Measurements from ENCODE around the gene MAST1. TPM values are rescaled to one million over a fixed set of nuclear protein-coding genes. Genes with fewer than 3 reads are reported as not detected.
"Not testable (repeated sequence)": the region's sequence is repeated elsewhere in the genome, so short reads cannot be mapped to it uniquely, and the experiment has no call there.

MAST1 gene
- total and polyA plus RNA-seq, 3 donors from 2014 or later = 8.5 to 11.7 (median 9.0) TPM

DNA sequence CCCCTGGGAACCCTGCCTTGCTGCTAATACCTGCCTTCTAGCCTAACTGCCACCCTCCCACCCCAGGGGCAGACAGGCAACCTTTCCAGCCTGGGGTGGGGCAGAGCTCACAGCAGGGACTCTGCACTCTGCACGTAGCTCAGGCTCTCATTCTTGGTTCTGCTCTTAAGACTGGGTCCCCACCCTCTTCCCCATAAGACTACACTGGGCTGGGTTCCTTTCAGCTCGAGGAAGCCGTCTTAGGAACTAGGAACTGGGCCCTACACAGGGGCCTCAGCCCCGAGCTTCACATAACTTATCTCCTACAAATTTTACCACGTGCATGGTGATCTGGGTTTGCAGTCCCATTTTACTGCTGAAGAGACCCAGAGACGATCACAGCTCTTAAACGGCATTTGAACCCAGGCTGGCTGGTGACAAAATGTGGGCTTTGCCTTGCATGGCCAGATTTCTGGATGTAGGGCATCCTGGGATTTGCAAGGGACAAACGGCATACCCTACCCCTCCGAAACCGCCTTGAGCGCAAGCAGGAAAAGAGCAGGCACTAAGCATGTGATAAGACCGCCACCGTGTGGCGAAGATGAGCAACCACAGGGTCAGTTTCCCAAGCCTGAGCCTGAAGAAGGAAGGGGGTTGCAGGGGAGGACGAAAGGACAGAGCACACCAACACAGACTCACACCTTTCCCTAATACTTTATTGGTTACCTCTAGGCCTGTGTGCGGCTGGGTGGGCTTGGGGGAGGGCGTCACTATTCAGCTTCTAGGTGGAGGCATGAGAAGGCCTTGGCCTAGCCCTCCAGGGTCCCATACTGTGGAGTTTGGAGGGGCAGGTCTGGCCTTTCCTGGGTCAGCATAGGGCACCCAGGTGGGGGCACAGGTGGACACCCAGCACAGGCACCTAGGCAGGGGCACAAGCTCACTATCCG is 41.9 kb upstream of the MAST1 start:
- 3 to 10% methylated on average over 15 to 18 of the region's 18 CpGs for WGBS, 2 donors
- peaks cover 17% of the 10 kb centered on the region for H3K4me1 ChIP-seq
- H3K27ac ChIP-seq = peak overlapping the region in 1 of 2 donors; percentile 59
- TF ChIP-seq, protein P1, sequence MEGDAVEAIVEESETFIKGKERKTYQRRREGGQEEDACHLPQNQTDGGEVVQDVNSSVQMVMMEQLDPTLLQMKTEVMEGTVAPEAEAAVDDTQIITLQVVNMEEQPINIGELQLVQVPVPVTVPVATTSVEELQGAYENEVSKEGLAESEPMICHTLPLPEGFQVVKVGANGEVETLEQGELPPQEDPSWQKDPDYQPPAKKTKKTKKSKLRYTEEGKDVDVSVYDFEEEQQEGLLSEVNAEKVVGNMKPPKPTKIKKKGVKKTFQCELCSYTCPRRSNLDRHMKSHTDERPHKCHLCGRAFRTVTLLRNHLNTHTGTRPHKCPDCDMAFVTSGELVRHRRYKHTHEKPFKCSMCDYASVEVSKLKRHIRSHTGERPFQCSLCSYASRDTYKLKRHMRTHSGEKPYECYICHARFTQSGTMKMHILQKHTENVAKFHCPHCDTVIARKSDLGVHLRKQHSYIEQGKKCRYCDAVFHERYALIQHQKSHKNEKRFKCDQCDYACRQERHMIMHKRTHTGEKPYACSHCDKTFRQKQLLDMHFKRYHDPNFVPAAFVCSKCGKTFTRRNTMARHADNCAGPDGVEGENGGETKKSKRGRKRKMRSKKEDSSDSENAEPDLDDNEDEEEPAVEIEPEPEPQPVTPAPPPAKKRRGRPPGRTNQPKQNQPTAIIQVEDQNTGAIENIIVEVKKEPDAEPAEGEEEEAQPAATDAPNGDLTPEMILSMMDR (IDR thresholded peaks at IDR 0.05) = peak; percentile 89 to 97 (median 94)
- no peak for TF ChIP-seq POLR2A (IDR thresholded peaks at IDR 0.05)
- H3K27me3 ChIP-seq = no peaks in the 10 kb centered on the region
- no peaks in the 10 kb centered on the region for H3K9me3 ChIP-seq
- no peak overlapping the region for H3K4me3 ChIP-seq
- no peaks in the 10 kb centered on the region for H3K36me3 ChIP-seq (ENCODE audit: low read depth, missing control alignments)
- intact Hi-C loops (cut with DNase I; ENCODE audit: low total_unique reads) = loop anchor here (10.0 kb wide), 1 partner anchor 62 kb away; the partner anchor contains the start of genes GET3 and TRIR
- peak; percentile 86 for DNase-seq

DNA sequence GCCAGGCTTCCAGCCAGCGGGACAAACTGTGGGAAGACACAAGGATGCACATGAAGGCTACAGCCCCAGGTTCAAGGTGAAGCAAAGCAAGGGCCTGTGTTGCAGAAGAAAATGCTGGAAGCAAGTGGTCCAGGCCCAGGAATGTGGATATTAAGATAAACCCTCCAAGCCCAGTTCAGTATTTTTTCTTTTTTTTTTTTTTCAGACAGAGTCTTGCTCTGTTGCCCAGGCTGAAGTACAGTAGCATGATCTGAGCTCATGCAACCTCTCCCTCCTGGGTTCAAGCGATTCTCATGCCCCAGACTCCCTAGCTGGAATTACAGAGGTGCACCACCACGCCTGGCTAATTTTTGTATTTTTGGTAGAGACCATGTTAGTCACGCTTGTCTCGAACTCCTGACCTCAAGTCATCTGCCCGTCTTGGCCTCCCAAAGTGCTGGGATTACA is 41.2 kb upstream of the MAST1 start:
- DNase-seq = no peak
- no peaks in the 10 kb centered on the region for H3K36me3 ChIP-seq (ENCODE audit: low read depth, missing control alignments)
- WGBS, 2 donors = 82 to 88% methylated on average over 6 of the region's 6 CpGs
- no peak overlapping the region for H3K27ac ChIP-seq
- no peak overlapping the region for H3K4me3 ChIP-seq
- no peaks in the 10 kb centered on the region for H3K9me3 ChIP-seq
- intact Hi-C loops (cut with DNase I; ENCODE audit: low total_unique reads) = loop anchor here (10.0 kb wide), 1 partner anchor 62 kb away; the partner anchor contains the start of genes GET3 and TRIR
- no peak for TF ChIP-seq POLR2A (IDR thresholded peaks at IDR 0.05)
- TF ChIP-seq, protein P1 (IDR thresholded peaks at IDR 0.05) = no peak
- H3K27me3 ChIP-seq = no peaks in the 10 kb centered on the region
- peaks cover 20% of the 10 kb centered on the region for H3K4me1 ChIP-seq

DNA sequence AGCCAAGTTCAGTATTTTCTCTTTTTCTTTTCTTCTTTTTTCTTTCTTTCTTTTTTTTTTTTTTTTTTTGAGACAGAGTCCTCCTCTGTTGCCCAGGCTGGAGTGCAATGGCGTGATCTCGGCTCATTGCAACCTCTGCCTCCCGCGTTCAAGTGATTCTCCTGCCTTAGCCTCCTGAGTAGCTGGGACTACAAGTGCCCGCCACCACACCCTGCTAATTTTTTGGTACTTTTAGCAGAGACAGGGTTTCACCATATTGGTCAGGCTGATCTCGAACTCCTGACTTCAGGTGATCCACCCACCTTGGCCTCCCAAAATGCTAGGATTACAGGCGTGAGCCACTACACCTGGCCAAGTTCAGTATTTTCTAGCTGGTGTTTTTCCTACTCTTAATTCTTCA is 40.7 kb upstream of the MAST1 start:
- H3K27ac ChIP-seq; DNase-seq; H3K9me3 ChIP-seq; H3K27me3 ChIP-seq; H3K4me3 ChIP-seq; H3K36me3 ChIP-seq (ENCODE audit: low read depth, missing control alignments): not testable (repeated sequence)
- intact Hi-C loops (cut with DNase I; ENCODE audit: low total_unique reads) = loop anchor here (10.0 kb wide), 1 partner anchor 63 kb away; the partner anchor contains the start of genes GET3 and TRIR
- H3K4me1 ChIP-seq = peaks cover 24% of the 10 kb centered on the region
- 94 to 96% methylated on average over 7 of the region's 7 CpGs for WGBS, 2 donors

DNA sequence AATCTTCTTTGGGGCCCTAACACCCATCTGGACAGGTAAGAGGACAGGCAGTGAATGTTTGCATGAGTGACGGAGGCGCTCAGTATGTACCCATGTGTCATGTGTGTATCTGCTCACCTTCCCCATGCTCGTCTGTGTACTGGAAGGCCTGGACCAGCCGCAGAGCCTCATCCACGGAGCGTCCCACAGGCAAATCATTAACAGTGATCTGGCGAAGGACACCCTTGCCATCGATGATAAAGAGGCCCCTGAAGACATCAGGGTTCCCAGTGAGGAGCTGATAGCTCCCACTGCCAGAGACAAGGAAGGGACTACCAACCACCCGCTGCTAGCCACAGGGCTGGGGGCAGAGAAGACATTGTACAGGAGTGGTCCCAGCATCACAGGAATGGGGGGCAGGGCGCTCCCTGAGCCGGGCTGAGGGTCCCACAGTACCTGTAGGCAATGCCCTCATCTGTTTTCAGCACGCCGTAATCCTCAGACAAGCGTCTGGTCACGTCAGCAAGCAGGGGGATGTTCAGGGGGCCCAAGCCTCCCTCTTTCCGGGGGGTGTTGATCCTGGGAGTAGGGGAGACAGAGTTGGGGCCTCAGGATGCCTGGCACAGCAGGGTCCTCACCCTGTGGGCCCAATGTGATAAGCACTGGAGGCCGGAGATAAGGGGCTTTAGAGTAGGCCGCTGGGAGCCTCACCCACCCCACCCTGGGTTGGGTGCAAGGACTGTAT is 38.4 kb upstream of the MAST1 start:
- 88 to 89% methylated on average over 11 to 18 of the region's 18 CpGs for WGBS, 2 donors
- TF ChIP-seq, protein P1 (IDR thresholded peaks at IDR 0.05) = no peak
- no peak for TF ChIP-seq POLR2A (IDR thresholded peaks at IDR 0.05)

DNA sequence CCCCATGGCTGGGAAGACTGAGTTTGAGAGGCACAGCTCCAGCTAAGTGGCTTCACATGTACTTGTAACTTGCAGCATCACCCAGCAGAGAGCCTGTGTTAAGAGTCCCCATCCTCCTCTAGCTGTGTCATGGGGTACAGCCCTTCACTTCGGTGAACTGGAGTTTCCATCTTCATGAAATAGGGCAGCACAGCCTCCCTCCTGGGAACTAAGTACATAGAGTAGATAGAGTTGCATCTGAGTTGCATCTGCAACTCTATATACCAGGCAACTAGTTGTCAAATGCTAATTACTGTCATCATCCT is 37.9 kb upstream of the MAST1 start:
- H3K4me1 ChIP-seq = peaks cover 24% of the 10 kb centered on the region
- WGBS, 2 donors = 43% methylated on average over 1 of the region's 1 CpG; no CpG with 5 or more reads in 1 of the 2 donors
- no peaks in the 10 kb centered on the region for H3K36me3 ChIP-seq (ENCODE audit: low read depth, missing control alignments)
- H3K27me3 ChIP-seq = no peaks in the 10 kb centered on the region
- H3K9me3 ChIP-seq = no peaks in the 10 kb centered on the region
- DNase-seq = no peak
- TF ChIP-seq, protein P1 (IDR thresholded peaks at IDR 0.05) = no peak
- TF ChIP-seq POLR2A (IDR thresholded peaks at IDR 0.05) = no peak
- no peak overlapping the region for H3K4me3 ChIP-seq
- intact Hi-C loops (cut with DNase I; ENCODE audit: low total_unique reads) = no loop called here
- H3K27ac ChIP-seq = no peak overlapping the region

More for the DNA sequence above, 38.4 kb upstream of the MAST1 start:
- H3K27ac ChIP-seq = no peak overlapping the region
- H3K9me3 ChIP-seq = no peaks in the 10 kb centered on the region
- peaks cover 24% of the 10 kb centered on the region for H3K4me1 ChIP-seq
- no peaks in the 10 kb centered on the region for H3K36me3 ChIP-seq (ENCODE audit: low read depth, missing control alignments)
- intact Hi-C loops (cut with DNase I; ENCODE audit: low total_unique reads) = loop anchor here (10.0 kb wide), 1 partner anchor 65 kb away; the partner anchor contains the start of genes GET3 and TRIR
- no peak overlapping the region for H3K4me3 ChIP-seq
- no peaks in the 10 kb centered on the region for H3K27me3 ChIP-seq
- no peak for DNase-seq

Data from testis (tissue), 3 donors.